Measurements from ENCODE around the gene DNAJC5. TPM values are rescaled to one million over a fixed set of nuclear protein-coding genes. Genes with fewer than 3 reads are reported as not detected.
A peak's percentile ranks its signal among the peaks of the same experiment; 100 is the strongest.

DNAJC5 gene
- total and polyA plus RNA-seq, 2 of the 8 experiments (the other 6 are each of a cell fraction or from before 2014, with no cell fraction given): 19.2 to 31.2 TPM

DNA sequence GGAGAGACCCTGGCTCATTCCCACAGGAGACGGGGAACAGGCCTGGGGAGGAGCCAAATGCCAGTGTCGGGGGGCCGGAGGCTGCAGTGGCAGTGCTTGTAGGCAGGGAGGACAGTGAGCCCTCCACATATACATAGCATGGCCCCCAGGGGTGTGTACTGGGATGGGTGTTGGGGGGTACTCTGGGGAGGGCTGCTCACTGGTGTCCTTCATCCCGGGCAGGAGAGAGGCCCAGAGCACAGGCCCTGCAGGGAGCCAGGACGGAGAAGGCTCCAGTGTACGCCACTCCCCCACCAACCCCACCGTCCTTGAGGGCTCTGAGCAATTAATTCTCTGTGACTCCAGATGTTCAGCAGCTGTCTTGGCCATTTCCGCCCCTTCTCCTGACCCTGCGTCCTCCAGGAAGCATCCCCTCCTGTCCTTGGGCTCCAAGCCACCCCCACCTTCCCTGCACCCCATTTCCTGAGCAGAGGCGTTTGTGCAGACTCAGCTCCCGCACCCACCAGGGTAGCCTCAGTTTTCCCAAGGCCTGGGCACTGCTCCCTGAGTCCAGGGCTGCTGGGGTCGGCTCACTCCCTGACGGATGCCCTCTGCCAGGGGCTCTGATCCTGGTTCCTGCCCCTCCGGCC lies 37.0 kb upstream of the DNAJC5 start:
- Histone ChIP-seq H2BK120ac (replicated peaks; ENCODE audit: low read depth, low read length) (no peak overlapping the region), H3K4me2 (ENCODE audit: insufficient read depth in 1 of 2, low read depth in 2 of 2, low read length in 2 of 2) (peak overlapping the region in 1 of 2 experiments; percentile 31; a peak in 1 of 4 replicates), H3K4me3 (ENCODE audit: extremely low read depth in 1 of 4, insufficient read depth in 2 of 4, low read depth in 3 of 4, low read length in 4 of 4) (no peak overlapping the region; a peak in 2 of 8 replicates), H3K27ac (ENCODE audit: low read depth, low read length) (no peak overlapping the region), H3K23me2 (ENCODE audit: low read depth, low read length) (peaks cover 8% of the 10 kb centered on the region; the same call in 1 of the 2 replicates), H2BK15ac (ENCODE audit: low read length) (peak overlapping the region; percentile 98), H4K20me1 (replicated peaks in 1 of 2; ENCODE audit: control insufficient read depth in 1 of 2, insufficient read depth in 2 of 2, low read length in 2 of 2) (peaks cover 0 to 4% of the 10 kb centered on the region in 2 experiments), H3K27me3 (replicated peaks in 1 of 4; ENCODE audit: control insufficient read depth in 3 of 4, extremely low read depth in 1 of 4, insufficient read depth in 3 of 4, low read length in 3 of 4) (no peaks in the 10 kb centered on the region), H3K36me3 (ENCODE audit: control insufficient read depth in 2 of 4, insufficient read depth in 4 of 4, low read length in 3 of 4) (peaks cover 0 to 17% (median 0%) of the 10 kb centered on the region in 4 experiments; a peak in 1 of 8 replicates), H3K18ac (ENCODE audit: extremely low read depth, low read length) (peak overlapping the region; percentile 75), H2AK5ac (ENCODE audit: low read depth, low read length) (no peak overlapping the region; the same call in 1 of the 2 replicates), H3K14ac (ENCODE audit: insufficient read length) (no peak overlapping the region), H3K4ac (replicated peaks; ENCODE audit: insufficient read length, low read depth, low read length) (no peak overlapping the region), H3K79me2 (ENCODE audit: control insufficient read depth in 1 of 2, insufficient read depth in 2 of 2, low read length in 2 of 2) (no peaks in the 10 kb centered on the region), H4K5ac (ENCODE audit: insufficient read length, low read depth, low read length) (peak overlapping the region; percentile 4), H4K8ac (ENCODE audit: extremely low read depth, insufficient read depth, low read length) (no peak overlapping the region; the same call in 1 of the 2 replicates), H3K56ac (replicated peaks; ENCODE audit: insufficient read length, low read depth, low read length) (no peak overlapping the region), H3K9ac (replicated peaks in 1 of 4; ENCODE audit: extremely low read depth in 1 of 4, low read depth in 3 of 4, low read length in 3 of 4) (no peak overlapping the region), H2BK5ac (ENCODE audit: low read depth, low read length) (peak overlapping the region; percentile 91; the same call in 1 of the 2 replicates), H2AFZ (ENCODE audit: low read length) (no peak overlapping the region), H2BK20ac (ENCODE audit: low read length) (no peak overlapping the region; the same call in 1 of the 2 replicates), H3K9me3 (ENCODE audit: insufficient read depth in 2 of 2, low read depth in 1 of 2, low read length in 1 of 2) (no peaks in the 10 kb centered on the region), H4K91ac (replicated peaks; ENCODE audit: insufficient read length, low read length) (peak overlapping the region; percentile 89), H3K79me1 (ENCODE audit: low read depth, low read length) (0 out of 2 replicates have a peak, but pooled peaks cover 2% of the 10 kb centered on the region), H3K4me1 (replicated peaks in 1 of 4; ENCODE audit: control insufficient read depth in 3 of 4, insufficient read depth in 4 of 4, low read length in 3 of 4) (peaks cover 7 to 49% (median 43%) of the 10 kb centered on the region in 4 experiments), H3K23ac (ENCODE audit: insufficient read length) (no peak overlapping the region), H2BK12ac (ENCODE audit: low read depth, low read length) (peak overlapping the region; percentile 85; the same call in 1 of the 2 replicates)
- CTCF ChIA-PET (ENCODE audit: partially characterized antibody): interaction anchor here (0.7 to 3.6 kb wide), 16 partner anchors 10 to 314 kb away, joined by 3 to 18 read pairs (median 5); no protein-coding TSS in a partner anchor
- WGBS, 2 experiments (ENCODE audit: extremely low coverage in 1 of 2, insufficient coverage in 1 of 2, insufficient read length in 1 of 2, insufficient replicate concordance in 2 of 2, low coverage in 1 of 2, low lambda C conversion rate in 2 of 2, missing lambda C conversion rate in 1 of 2): 69% methylated on average over 12 of the region's 14 CpGs; no CpG with 5 or more reads in 1 of the 2 experiments
- TF ChIP-seq, protein P1, sequence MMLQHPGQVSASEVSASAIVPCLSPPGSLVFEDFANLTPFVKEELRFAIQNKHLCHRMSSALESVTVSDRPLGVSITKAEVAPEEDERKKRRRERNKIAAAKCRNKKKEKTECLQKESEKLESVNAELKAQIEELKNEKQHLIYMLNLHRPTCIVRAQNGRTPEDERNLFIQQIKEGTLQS (IDR thresholded peaks at IDR 0.05; ENCODE audit: insufficient read depth, low read depth, low read length): no peak
- TF ChIP-seq SIN3A (conservative IDR thresholded peaks at IDR 0.05 in 1 of 2, IDR thresholded peaks at IDR 0.05 in 1 of 2; ENCODE audit: low read depth in 1 of 2, low read length in 2 of 2): no peak
- no peak for TF ChIP-seq SP2 (IDR thresholded peaks at IDR 0.05; ENCODE audit: low read length)
- TF ChIP-seq MAFK (IDR thresholded peaks at IDR 0.05; ENCODE audit: low read depth, low read length): no peak
- no peak for TF ChIP-seq NRF1 (IDR thresholded peaks at IDR 0.05; ENCODE audit: low read depth, low read length)
- TF ChIP-seq POU5F1 (IDR thresholded peaks at IDR 0.05; ENCODE audit: low read depth, low read length): no peak
- no peak for TF ChIP-seq SIX5 (IDR thresholded peaks at IDR 0.05; ENCODE audit: low read depth, low read length)
- TF ChIP-seq JUND (IDR thresholded peaks at IDR 0.05; ENCODE audit: low read length): no peak
- peak in 1 of 2 experiments; percentile 59 for DNase-seq (ENCODE audit: low read depth in 1 of 2, low spot score in 2 of 2)
- FAIRE-seq: no peak
- POLR2A ChIA-PET (ENCODE audit: partially characterized antibody): interaction anchor here (0.7 to 4.9 kb wide), 7 partner anchors 8 to 199 kb away, joined by 3 to 34 read pairs (median 3); partner anchors contain the start of genes RTEL1 and TPD52L2

All from H1 (cell line).